Neural crest cell (in vitro differentiated cells): ENCODE measurements around the gene GMPR. TPM values are rescaled to one million over a fixed set of nuclear protein-coding genes. Genes with fewer than 3 reads are reported as not detected.
"Not testable (repeated sequence)": the region's sequence is repeated elsewhere in the genome, so short reads cannot be mapped to it uniquely, and the experiment has no call there.

ENCODE experiments used
- DNase-seq: peaks from one replicate; pipeline ENCODE4 v3.0.0; 2021; ENCODE audit warnings: low read depth, mixed read lengths, low spot score
- H3K27ac Mint-ChIP-seq: one replicate; pipeline ENCODE4 v1.8.0; 2021; ENCODE audit warnings: mild to moderate bottlenecking, mixed read lengths; ENCODE audit not compliant: unreplicated experiment
- H3K27me3 Mint-ChIP-seq: 2 replicates; pipeline ENCODE4 v1.8.0; 2021; ENCODE audit warnings: low read depth, mild to moderate bottlenecking, mixed read lengths
- H3K36me3 Mint-ChIP-seq: 2 replicates; pipeline ENCODE4 v1.8.0; 2021; ENCODE audit warnings: low read depth, mild to moderate bottlenecking, mixed read lengths
- H3K4me1 Mint-ChIP-seq: 2 replicates; pipeline ENCODE4 v1.8.0; 2021; ENCODE audit warnings: mixed read lengths
- H3K4me3 Mint-ChIP-seq: one replicate; pipeline ENCODE4 v1.8.0; 2021; ENCODE audit warnings: mild to moderate bottlenecking, mixed read lengths
- H3K9me3 Mint-ChIP-seq: 2 replicates; pipeline ENCODE4 v1.8.0; 2021; ENCODE audit warnings: mixed read lengths
- total RNA-seq: library from RNA; stranded (reverse); gene quantifications from 2 replicates; pipeline ENCODE4 v1.2.1, GENCODE V29; 2021
- TF ChIP-seq, protein P1 (sequence below): fragments of 200-600 bp; sonication (generic); conservative IDR thresholded peaks from 2 replicates; pipeline ENCODE4 v1.5.0; 2021; ENCODE audit warnings: antibody characterized with exemption, mild to moderate bottlenecking

Gene GMPR
- total RNA-seq, 1 donor from 2014 or later, result 0.16 TPM

DNA sequence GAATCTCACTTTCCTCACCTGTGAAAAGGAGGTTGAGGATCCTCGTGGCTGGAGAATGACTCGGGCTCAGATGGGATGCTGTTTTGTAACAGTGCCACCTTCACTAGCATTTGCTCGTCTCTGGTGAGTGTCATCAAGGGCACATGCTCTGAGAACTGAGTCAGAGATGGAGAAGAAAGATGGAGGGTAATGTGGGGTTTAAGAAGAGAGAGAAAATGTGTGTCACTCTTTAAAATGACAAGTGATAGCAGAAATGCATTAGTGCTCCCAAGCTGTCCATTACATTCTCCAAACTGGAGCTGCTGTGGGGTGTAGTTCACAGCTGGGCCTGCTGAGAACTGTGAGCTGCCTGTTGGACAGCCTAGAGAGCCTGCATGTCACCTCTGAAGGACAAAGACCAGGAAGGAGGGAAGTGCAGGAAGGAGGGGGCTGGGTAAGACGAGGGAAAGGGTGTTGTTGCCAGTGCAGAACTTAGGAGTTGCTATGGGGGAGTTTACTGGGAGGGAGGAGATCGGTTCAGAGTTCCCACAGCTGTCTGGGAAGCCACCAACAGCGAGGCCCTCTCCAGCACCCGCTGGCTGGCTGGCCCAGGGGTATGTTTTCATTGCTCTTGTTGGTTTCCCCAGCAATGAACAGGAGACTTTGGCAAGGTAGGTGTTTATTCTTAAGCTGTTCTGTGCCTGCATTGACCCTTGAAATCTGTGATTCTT, 19.8 kb downstream of the GMPR start:
- H3K27ac Mint-ChIP-seq, result peak overlapping the region; percentile 47
- peaks cover 5% of the 10 kb centered on the region for H3K9me3 Mint-ChIP-seq
- H3K27me3 Mint-ChIP-seq, result peaks cover 6% of the 10 kb centered on the region
- TF ChIP-seq, protein P1, sequence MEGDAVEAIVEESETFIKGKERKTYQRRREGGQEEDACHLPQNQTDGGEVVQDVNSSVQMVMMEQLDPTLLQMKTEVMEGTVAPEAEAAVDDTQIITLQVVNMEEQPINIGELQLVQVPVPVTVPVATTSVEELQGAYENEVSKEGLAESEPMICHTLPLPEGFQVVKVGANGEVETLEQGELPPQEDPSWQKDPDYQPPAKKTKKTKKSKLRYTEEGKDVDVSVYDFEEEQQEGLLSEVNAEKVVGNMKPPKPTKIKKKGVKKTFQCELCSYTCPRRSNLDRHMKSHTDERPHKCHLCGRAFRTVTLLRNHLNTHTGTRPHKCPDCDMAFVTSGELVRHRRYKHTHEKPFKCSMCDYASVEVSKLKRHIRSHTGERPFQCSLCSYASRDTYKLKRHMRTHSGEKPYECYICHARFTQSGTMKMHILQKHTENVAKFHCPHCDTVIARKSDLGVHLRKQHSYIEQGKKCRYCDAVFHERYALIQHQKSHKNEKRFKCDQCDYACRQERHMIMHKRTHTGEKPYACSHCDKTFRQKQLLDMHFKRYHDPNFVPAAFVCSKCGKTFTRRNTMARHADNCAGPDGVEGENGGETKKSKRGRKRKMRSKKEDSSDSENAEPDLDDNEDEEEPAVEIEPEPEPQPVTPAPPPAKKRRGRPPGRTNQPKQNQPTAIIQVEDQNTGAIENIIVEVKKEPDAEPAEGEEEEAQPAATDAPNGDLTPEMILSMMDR, result no peak
- no peak overlapping the region for H3K4me3 Mint-ChIP-seq
- peaks cover 19% of the 10 kb centered on the region for H3K4me1 Mint-ChIP-seq
- no peak for DNase-seq
- H3K36me3 Mint-ChIP-seq, result no peaks in the 10 kb centered on the region

DNA sequence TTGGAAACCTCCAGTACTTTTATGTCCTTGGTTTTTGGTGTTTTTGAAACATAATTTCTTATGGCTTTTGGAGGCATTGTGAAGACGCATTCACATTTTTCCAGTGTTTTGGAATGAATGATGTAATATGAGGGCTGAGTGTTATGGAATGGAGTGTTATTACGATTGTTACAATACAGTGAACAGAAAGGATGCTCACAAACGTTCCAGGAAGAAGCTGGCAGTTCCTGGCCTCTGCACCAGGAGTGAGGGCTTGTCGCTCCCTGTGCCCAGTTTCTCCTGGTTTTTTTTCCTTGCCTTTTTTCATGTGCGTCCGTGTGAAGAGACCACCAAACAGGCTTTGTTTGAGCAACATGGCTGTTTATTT, 20.3 kb downstream of the GMPR start:
- Mint-ChIP-seq H3K9me3 (peaks cover 5% of the 10 kb centered on the region), H3K4me3 (no peak overlapping the region), H3K4me1 (peaks cover 19% of the 10 kb centered on the region), H3K27me3 (peaks cover 8% of the 10 kb centered on the region), H3K36me3 (no peaks in the 10 kb centered on the region), H3K27ac (no peak overlapping the region)
- TF ChIP-seq, protein P1, result no peak
- no peak for DNase-seq

DNA sequence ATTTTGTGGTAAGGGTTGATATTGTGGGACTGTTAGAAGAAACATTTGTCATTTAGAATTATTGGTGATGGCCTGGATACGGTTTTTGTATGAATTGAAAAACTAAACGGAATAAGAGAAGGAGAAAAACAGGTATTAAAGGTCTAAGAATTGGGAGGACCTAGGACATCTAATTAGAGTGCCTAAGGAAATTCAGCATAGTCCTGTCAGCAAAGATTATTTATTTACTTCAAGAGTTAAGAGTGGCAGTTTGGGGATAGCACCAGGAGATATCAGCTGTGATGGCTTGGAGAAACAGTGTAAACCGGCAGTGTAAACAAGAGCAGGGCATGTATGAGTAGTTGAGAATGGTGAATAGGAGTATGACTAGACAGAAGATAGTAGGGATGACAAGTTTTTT, 21.2 kb downstream of the GMPR start:
- not testable (repeated sequence) for H3K4me3 Mint-ChIP-seq, DNase-seq, H3K9me3 Mint-ChIP-seq, H3K27ac Mint-ChIP-seq, H3K36me3 Mint-ChIP-seq, H3K27me3 Mint-ChIP-seq
- peaks cover 19% of the 10 kb centered on the region for H3K4me1 Mint-ChIP-seq

DNA sequence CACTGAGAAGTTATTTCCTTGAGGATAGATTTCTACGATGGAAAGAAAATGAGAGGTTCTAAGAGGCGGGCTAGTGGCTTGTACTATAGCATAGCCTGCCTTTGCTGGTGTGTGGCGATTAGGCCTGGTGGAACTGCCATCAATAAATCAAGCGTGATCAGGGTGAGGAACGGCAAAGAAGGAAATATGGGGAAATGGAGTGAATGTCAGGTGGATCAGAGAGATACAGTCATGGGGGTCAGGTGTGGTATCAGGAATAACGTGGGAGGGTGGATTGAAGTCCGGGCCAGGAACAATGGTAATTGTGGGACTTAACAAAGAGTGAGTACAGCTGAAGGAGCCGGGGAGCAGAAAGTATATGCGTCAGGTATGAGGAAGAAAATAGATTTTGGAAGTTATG, 22.2 kb downstream of the GMPR start:
- H3K9me3 Mint-ChIP-seq, DNase-seq, H3K36me3 Mint-ChIP-seq, H3K4me3 Mint-ChIP-seq, H3K27ac Mint-ChIP-seq, H3K27me3 Mint-ChIP-seq: not testable (repeated sequence)
- peaks cover 19% of the 10 kb centered on the region for H3K4me1 Mint-ChIP-seq

DNA sequence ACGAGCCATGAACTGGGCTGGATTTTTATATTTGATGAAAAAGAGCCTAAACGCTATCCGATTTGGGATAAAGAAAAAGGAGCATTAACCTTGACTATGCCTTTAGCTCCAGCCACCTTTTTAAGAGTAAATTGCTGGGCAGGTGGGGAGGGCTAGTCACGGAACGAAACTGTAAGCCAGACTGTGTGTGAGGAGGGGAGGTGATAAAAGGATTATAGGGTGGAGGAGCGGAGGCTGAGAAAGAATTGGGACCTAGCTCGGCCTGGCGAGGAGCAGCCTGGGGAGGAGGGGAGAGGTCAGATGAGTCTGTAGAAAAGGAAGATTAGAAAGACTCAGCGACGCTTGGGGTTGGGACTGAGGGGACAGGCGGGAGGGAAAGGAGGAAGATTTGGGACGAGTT, 24.4 kb downstream of the GMPR start:
- H3K4me1 Mint-ChIP-seq, result peaks cover 18% of the 10 kb centered on the region
- DNase-seq, H3K4me3 Mint-ChIP-seq, H3K27ac Mint-ChIP-seq, H3K27me3 Mint-ChIP-seq, H3K36me3 Mint-ChIP-seq, H3K9me3 Mint-ChIP-seq: not testable (repeated sequence)

DNA sequence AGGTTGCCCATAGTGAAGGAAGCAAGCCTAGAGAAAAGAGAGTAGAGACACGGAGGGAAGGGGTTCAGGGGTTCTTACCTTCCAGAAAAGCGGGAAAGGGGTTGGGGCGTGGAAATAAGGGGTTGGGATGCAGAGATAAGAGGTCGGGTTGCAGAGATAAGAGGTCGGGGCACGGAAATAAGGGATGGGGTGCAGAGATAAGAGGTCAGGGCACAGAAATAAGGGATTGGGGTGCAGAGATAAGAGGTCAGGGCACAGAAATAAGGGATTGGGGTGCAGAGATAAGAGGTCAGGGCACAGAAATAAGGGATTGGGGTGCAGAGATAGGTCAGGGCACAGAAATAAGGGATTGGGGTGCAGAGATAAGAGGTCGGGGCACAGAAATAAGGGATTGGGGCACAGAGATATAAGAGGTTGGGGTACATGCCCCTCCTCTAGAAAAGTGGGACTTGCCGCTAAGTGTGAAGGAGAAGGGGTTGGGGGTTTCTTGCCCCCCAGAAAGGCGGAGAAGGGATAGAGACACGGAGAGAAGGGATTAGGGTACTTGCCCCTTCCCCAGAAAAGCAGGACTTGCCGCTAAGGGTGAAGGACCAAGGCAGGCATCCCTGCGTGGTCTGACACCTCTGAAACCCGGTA, 25.2 kb downstream of the GMPR start:
- H3K27me3 Mint-ChIP-seq, H3K9me3 Mint-ChIP-seq, DNase-seq, H3K27ac Mint-ChIP-seq, H3K36me3 Mint-ChIP-seq, H3K4me3 Mint-ChIP-seq: not testable (repeated sequence)
- H3K4me1 Mint-ChIP-seq, result peaks cover 10% of the 10 kb centered on the region

DNA sequence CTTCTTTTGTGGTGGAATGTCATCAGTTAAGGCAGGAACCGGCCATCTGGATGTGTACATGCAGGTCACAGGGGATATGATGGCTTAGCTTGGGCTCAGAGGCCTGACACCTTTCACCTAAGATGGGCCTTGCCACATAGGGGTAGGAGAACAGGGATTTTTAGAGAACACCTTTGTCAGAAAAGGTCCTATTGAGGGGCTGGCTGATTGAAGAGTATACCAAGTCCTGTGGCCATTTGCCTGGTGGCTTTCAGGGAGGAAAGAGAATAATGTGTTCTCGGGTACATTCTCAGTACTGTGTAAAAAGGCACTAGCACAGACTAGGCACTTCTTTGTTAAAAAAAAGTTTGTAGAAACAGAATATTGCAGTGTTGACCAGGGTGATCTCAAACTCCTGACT, 26.4 kb downstream of the GMPR start:
- Mint-ChIP-seq H3K9me3 (no peaks in the 10 kb centered on the region), H3K4me3 (no peak overlapping the region), H3K27me3 (peaks cover 4% of the 10 kb centered on the region), H3K4me1 (no peaks in the 10 kb centered on the region), H3K27ac (no peak overlapping the region), H3K36me3 (no peaks in the 10 kb centered on the region)
- DNase-seq, result no peak
- TF ChIP-seq, protein P1, result no peak
